ENCODE results near the gene RASA2. TPM values are rescaled to one million over a fixed set of nuclear protein-coding genes. Genes with fewer than 3 reads are reported as not detected.

RASA2 gene
- polyA plus RNA-seq, 1 donor from 2014 or later = 37.5 TPM

- H3K4me3 ChIP-seq (ENCODE audit: low read length) = no peak overlapping the region
- TF ChIP-seq SMC3 (conservative IDR thresholded peaks at IDR 0.05; ENCODE audit: poor library complexity) (no peak), CTCF (IDR thresholded peaks at IDR 0.05; ENCODE audit: poor library complexity, severe bottlenecking) (no peak), EZH2 (IDR thresholded peaks at IDR 0.05; ENCODE audit: borderline replicate concordance, insufficient read depth, low read length, poor library complexity, severe bottlenecking) (no peak), RAD21 (conservative IDR thresholded peaks at IDR 0.05) (no peak), EP300 (conservative IDR thresholded peaks at IDR 0.05; ENCODE audit: poor library complexity, severe bottlenecking) (no peak), MXI1 (conservative IDR thresholded peaks at IDR 0.05; ENCODE audit: poor library complexity, severe bottlenecking) (no peak), TAF1 (IDR thresholded peaks at IDR 0.05; ENCODE audit: low read depth) (no peak), POLR2AphosphoS5 (IDR thresholded peaks at IDR 0.05) (no peak), REST (IDR thresholded peaks at IDR 0.05; ENCODE audit: borderline replicate concordance) (no peak)
- H2AFZ ChIP-seq (ENCODE audit: low read depth, low read length) = no peak overlapping the region
Observed at GRCh38 chr3:141602706-141603105, 115.9 kb downstream of the RASA2 start.

GRCh38 chr3:141603473-141604035 lies 116.7 kb downstream of the RASA2 start:
- H3K9me3 ChIP-seq (ENCODE audit: low read length) = peaks cover 5% of the 10 kb centered on the region
- no peaks in the 10 kb centered on the region for H3K9me2 ChIP-seq (ENCODE audit: insufficient read depth, low read length)
- H3K4me2 ChIP-seq (ENCODE audit: low read length) = no peak overlapping the region
- no peak overlapping the region for H2AFZ ChIP-seq (ENCODE audit: low read depth, low read length)
- H3K4me3 ChIP-seq (ENCODE audit: low read length) = no peak overlapping the region
- no peaks in the 10 kb centered on the region for H3K27me3 ChIP-seq (ENCODE audit: insufficient read depth, low read depth, low read length)
- TF ChIP-seq EP300 (conservative IDR thresholded peaks at IDR 0.05; ENCODE audit: poor library complexity, severe bottlenecking) = no peak
- no peak for TF ChIP-seq SMC3 (conservative IDR thresholded peaks at IDR 0.05; ENCODE audit: poor library complexity)
- no peak for TF ChIP-seq CTCF (IDR thresholded peaks at IDR 0.05; ENCODE audit: poor library complexity, severe bottlenecking)
- TF ChIP-seq TAF1 (IDR thresholded peaks at IDR 0.05; ENCODE audit: low read depth) = no peak
- no peak for TF ChIP-seq REST (IDR thresholded peaks at IDR 0.05; ENCODE audit: borderline replicate concordance)
- no peak for TF ChIP-seq MXI1 (conservative IDR thresholded peaks at IDR 0.05; ENCODE audit: poor library complexity, severe bottlenecking)
- TF ChIP-seq POLR2AphosphoS5 (IDR thresholded peaks at IDR 0.05) = no peak
- TF ChIP-seq EZH2 (IDR thresholded peaks at IDR 0.05; ENCODE audit: borderline replicate concordance, insufficient read depth, low read length, poor library complexity, severe bottlenecking) = no peak
- TF ChIP-seq RAD21 (conservative IDR thresholded peaks at IDR 0.05) = no peak
- peaks cover 18% of the 10 kb centered on the region for H3K36me3 ChIP-seq (ENCODE audit: insufficient read depth, low read length)
- H3F3A ChIP-seq (ENCODE audit: insufficient read depth, low read length, poor library complexity, severe bottlenecking) = no peaks in the 10 kb centered on the region
- H4K20me1 ChIP-seq (ENCODE audit: insufficient read depth) = no peaks in the 10 kb centered on the region
- H3K27ac ChIP-seq (ENCODE audit: low read length) = no peak overlapping the region
- no peaks in the 10 kb centered on the region for H3K79me2 ChIP-seq (replicated peaks; ENCODE audit: insufficient read depth, low read length)
- H3K9ac ChIP-seq (ENCODE audit: low read length) = no peak overlapping the region

More at GRCh38 chr3:141602706-141603105, 115.9 kb downstream of the RASA2 start:
- Histone ChIP-seq H3K9me3 (ENCODE audit: low read length) (peaks cover 5% of the 10 kb centered on the region), H4K20me1 (ENCODE audit: insufficient read depth) (no peaks in the 10 kb centered on the region), H3K36me3 (ENCODE audit: insufficient read depth, low read length) (peaks cover 14% of the 10 kb centered on the region), H3F3A (ENCODE audit: insufficient read depth, low read length, poor library complexity, severe bottlenecking) (no peaks in the 10 kb centered on the region), H3K27ac (ENCODE audit: low read length) (no peak overlapping the region), H3K4me2 (ENCODE audit: low read length) (no peak overlapping the region), H3K9me2 (ENCODE audit: insufficient read depth, low read length) (no peaks in the 10 kb centered on the region), H3K79me2 (replicated peaks; ENCODE audit: insufficient read depth, low read length) (no peaks in the 10 kb centered on the region), H3K27me3 (ENCODE audit: insufficient read depth, low read depth, low read length) (no peaks in the 10 kb centered on the region), H3K9ac (ENCODE audit: low read length) (no peak overlapping the region)
